HCT116 (cell line): ENCODE results near the gene AURKA. TPM values are rescaled to one million over a fixed set of nuclear protein-coding genes. Genes with fewer than 3 reads are reported as not detected.

ENCODE experiments used
- ATAC-seq: fragments of 200-7000 bp; cut with Tn5 transposase; 2 replicates; pipeline ENCODE4 v1.9.1; 2020; ENCODE audit warnings: mild to moderate bottlenecking, moderate library complexity
- BruUV-seq: library from RNA; stranded (reverse); fragments of 400-500 nt; replicated peaks from 2 replicates; lab custom pipeline; 2021; lab: Mats Ljungman, UMichigan
- CTCF ChIA-PET: fragments of 300-600 bp; sonication (Branson Sonifier 250); formaldehyde crosslinking; loops from one replicate; lab custom pipeline; 2021; ENCODE audit warnings: antibody characterized with exemption; lab: Charles Lee
- POLR2A ChIA-PET: fragments of 300-600, 350-600 bp; sonication (Branson Sonifier 250); formaldehyde crosslinking; loops from one replicate; lab custom pipeline; 2021; ENCODE audit warnings: antibody characterized with exemption; lab: Charles Lee
- RAD21 ChIA-PET, 2 experiments: fragments of 300-600 bp; sonication (Branson Sonifier 250); formaldehyde crosslinking; loops; one replicate each; lab custom pipeline; 2023; ENCODE audit warnings: low total read pairs in 2 of 2; ENCODE audit not compliant: uncharacterized antibody in 2 of 2, unreplicated experiment in 2 of 2, low non-redundant PET in 1 of 2; lab: Charles Lee
- DNase-seq: peaks from one replicate; pipeline ENCODE4 v3.0.0-alpha.2; 2010; ENCODE audit warnings: low read depth, low spot score
- H2AFZ ChIP-seq: fragments of 200-600 bp; shearing (Covaris generic), sonication (generic); 2 replicates; pipeline ENCODE4 v1.6.1; 2017; ENCODE audit warnings: low read depth, mixed run types, mixed read lengths, antibody characterized with exemption, low read length; ENCODE audit not compliant: poor library complexity, severe bottlenecking
- H3K27ac ChIP-seq: 2 replicates; pipeline ENCODE4 v1.5.1; 2012; ENCODE audit warnings: low read depth, low read length
- H3K27me3 ChIP-seq: fragments of 200-600 bp; sonication (generic); 2 replicates; pipeline ENCODE4 v1.6.1; 2016; ENCODE audit warnings: mixed run types, low read length, mixed read lengths; ENCODE audit not compliant: insufficient read depth
- H3K36me3 ChIP-seq, 2 experiments: fragments of 200-500 bp in 1 of 2; fragments of 200-600 bp in 1 of 2; sonication (Bioruptor generic) in 1 of 2; sonication (generic) in 1 of 2; 2 replicates each; pipeline versions ENCODE4 v1.5.1 to v1.6.1; 2014 to 2016; ENCODE audit warnings: low read length in 2 of 2, inconsistent platforms in 1 of 2, mixed read lengths in 1 of 2, mixed run types in 1 of 2; ENCODE audit not compliant: insufficient read depth in 2 of 2, control insufficient read depth in 1 of 2
- H3K4me1 ChIP-seq, 2 experiments: fragments of 200-600 bp in 1 of 2; sonication (generic) in 1 of 2; 2 replicates each; pipeline versions ENCODE4 v1.5.1 to v1.6.1; 2012 to 2017; ENCODE audit warnings: low read length in 2 of 2, inconsistent platforms in 1 of 2, mild to moderate bottlenecking in 1 of 2, mixed read lengths in 1 of 2, mixed run types in 1 of 2, moderate library complexity in 1 of 2; ENCODE audit not compliant: insufficient read depth in 2 of 2, control insufficient read depth in 1 of 2
- H3K4me2 ChIP-seq: fragments of 200-600 bp; sonication (generic); 2 replicates; pipeline ENCODE4 v1.6.1; 2017; ENCODE audit warnings: mixed run types, low read length, mixed read lengths
- H3K4me3 ChIP-seq, 2 experiments: fragments of 200-600 bp in 1 of 2; sonication (generic) in 1 of 2; replicated peaks in 1 of 2; 2 replicates each; pipeline ENCODE4 v1.5.1; 2011 to 2016; ENCODE audit warnings: low read length in 2 of 2, control low read depth in 1 of 2, low read depth in 1 of 2, mild to moderate bottlenecking in 1 of 2, mixed read lengths in 1 of 2, mixed run types in 1 of 2
- H3K79me2 ChIP-seq: fragments of 200-600 bp; sonication (generic); 2 replicates; pipeline ENCODE4 v1.6.1; 2017; ENCODE audit warnings: mild to moderate bottlenecking, mixed run types, low read length, moderate library complexity, mixed read lengths; ENCODE audit not compliant: insufficient read depth
- H3K9ac ChIP-seq: fragments of 200-600 bp; sonication (generic); 2 replicates; pipeline ENCODE4 v1.6.1; 2016; ENCODE audit warnings: low read length, mixed read lengths
- H3K9me2 ChIP-seq: fragments of 200-600 bp; sonication (generic), shearing (Covaris generic); 2 replicates; pipeline ENCODE4 v1.6.1; 2017; ENCODE audit warnings: mixed run types, mild to moderate bottlenecking, moderate library complexity; ENCODE audit not compliant: insufficient read depth
- H3K9me3 ChIP-seq, 2 experiments: fragments of 200-500 bp in 1 of 2; fragments of 200-600 bp in 1 of 2; sonication (Bioruptor generic) in 1 of 2; sonication (generic) in 1 of 2; 2 replicates each; pipeline ENCODE4 v1.6.1; 2014 to 2017; ENCODE audit warnings: low read length in 2 of 2, mixed read lengths in 2 of 2, inconsistent platforms in 1 of 2, low read depth in 1 of 2, mild to moderate bottlenecking in 1 of 2, mixed run types in 1 of 2, moderate library complexity in 1 of 2; ENCODE audit not compliant: control insufficient read depth in 1 of 2, insufficient read depth in 1 of 2
- H4K20me1 ChIP-seq: fragments of 200-600 bp; sonication (generic), shearing (Covaris generic); 2 replicates; pipeline ENCODE4 v1.6.1; 2017; ENCODE audit warnings: mixed run types, mild to moderate bottlenecking, moderate library complexity; ENCODE audit not compliant: insufficient read depth
- CBX3 ChIP-seq: IDR thresholded peaks from 2 replicates; pipeline ENCODE4 v1.6.1; 2012; ENCODE audit warnings: low read depth
- CEBPB ChIP-seq: IDR thresholded peaks from 2 replicates; pipeline ENCODE4 v1.6.1; 2012; ENCODE audit warnings: low read depth
- CTCF ChIP-seq, 3 experiments: fragments of 200-600 bp in 1 of 3; sonication (generic) in 1 of 3; IDR thresholded peaks in 2 of 3; conservative IDR thresholded peaks in 1 of 3; 2 replicates each; pipeline ENCODE4 v1.5.1; 2012 to 2017; ENCODE audit warnings: low read depth in 2 of 3, low read length in 2 of 3, antibody characterized with exemption in 1 of 3, borderline replicate concordance in 1 of 3, control low read depth in 1 of 3, mild to moderate bottlenecking in 1 of 3, mixed read lengths in 1 of 3, mixed run types in 1 of 3, moderate library complexity in 1 of 3; ENCODE audit not compliant: insufficient read depth in 1 of 3
- ELF1 ChIP-seq: IDR thresholded peaks from 2 replicates; pipeline ENCODE4 v1.6.1; 2012; ENCODE audit warnings: low read depth, borderline replicate concordance
- JUND ChIP-seq: IDR thresholded peaks from 2 replicates; pipeline ENCODE4 v1.6.1; 2012
- MAX ChIP-seq: IDR thresholded peaks from 2 replicates; pipeline ENCODE4 v1.6.1; 2012
- POLR2A ChIP-seq: IDR thresholded peaks from 2 replicates; pipeline ENCODE4 v1.7.0; 2011; ENCODE audit warnings: borderline replicate concordance; ENCODE audit not compliant: insufficient read depth, insufficient read length; ENCODE audit errors: extremely low read depth
- REST ChIP-seq: IDR thresholded peaks from 2 replicates; pipeline ENCODE4 v1.6.1; 2012; ENCODE audit warnings: low read depth
- SIN3A ChIP-seq: IDR thresholded peaks from 2 replicates; pipeline ENCODE4 v1.6.1; 2012; ENCODE audit warnings: low read depth
- SP1 ChIP-seq: IDR thresholded peaks from 2 replicates; pipeline ENCODE4 v1.6.1; 2012; ENCODE audit warnings: low read depth
- SRF ChIP-seq: IDR thresholded peaks from 2 replicates; pipeline ENCODE4 v1.6.1; 2012; ENCODE audit warnings: low read depth
- TCF7L2 ChIP-seq: IDR thresholded peaks from 2 replicates; pipeline ENCODE4 v1.7.0; 2011; ENCODE audit warnings: borderline replicate concordance, inconsistent platforms; ENCODE audit not compliant: insufficient read depth, insufficient read length; ENCODE audit errors: extremely low read depth
- ZFX ChIP-seq: fragments of 450-650 bp; IDR thresholded peaks from 2 replicates; pipeline ENCODE4 v1.6.1; 2017
- intact Hi-C: fragments of 100-400 bp; cut with micrococcal nuclease; formaldehyde crosslinking; loops from 2 replicates; pipeline ENCODE4 v1.10.0; 2022
- total RNA-seq: library from RNA; stranded (reverse); gene quantifications from one replicate; pipeline ENCODE4 v1.2.1, GENCODE V29; 2021; ENCODE audit not compliant: unreplicated experiment

The AURKA gene
- total RNA-seq, 1 experiment from 2014 or later: 80.1 TPM

GRCh38 chr20:56420028-56420427, 28.0 kb upstream of the AURKA start:
- Histone ChIP-seq H3K9me3 (no peaks in the 10 kb centered on the region), H3K9me2 (no peaks in the 10 kb centered on the region), H3K4me2 (no peak overlapping the region), H3K9ac (no peak overlapping the region), H3K79me2 (no peaks in the 10 kb centered on the region), H3K4me1 (peaks cover 15 to 21% of the 10 kb centered on the region in 2 experiments), H2AFZ (no peak overlapping the region), H3K27ac (no peak overlapping the region), H3K36me3 (no peaks in the 10 kb centered on the region), H3K27me3 (no peaks in the 10 kb centered on the region), H4K20me1 (no peaks in the 10 kb centered on the region), H3K4me3 (no peak overlapping the region)
- ChIA-PET POLR2A (no interaction called here), CTCF (no interaction called here), RAD21 (no interaction called here)
- no peak for DNase-seq
- BruUV-seq: no TSS peak
- intact Hi-C loops: no loop called here
- TF ChIP-seq CBX3 (no peak), SIN3A (no peak), TCF7L2 (no peak), REST (no peak), POLR2A (no peak), MAX (no peak), ZFX (no peak), SRF (no peak), CTCF (IDR thresholded peaks at IDR 0.05 in 2 of 3, conservative IDR thresholded peaks at IDR 0.05 in 1 of 3; ENCODE audit: borderline replicate concordance in 1 of 3, insufficient read depth in 1 of 3, low read depth in 2 of 3, low read length in 2 of 3) (no peak), JUND (no peak), ELF1 (no peak), SP1 (no peak), CEBPB (no peak)
- no peak for ATAC-seq
